ENCODE results near the gene GAST. TPM values are rescaled to one million over a fixed set of nuclear protein-coding genes. Genes with fewer than 3 reads are reported as not detected.

The GAST gene
- total RNA-seq, 1 experiment from 2014 or later: not detected

- peaks cover 100% of the 10 kb centered on the region for H3K36me3 Mint-ChIP-seq (ENCODE audit: insufficient read depth, unreplicated experiment)
Measured at GRCh38 chr17:41762391-41762790, 50.3 kb downstream of the GAST start.

DNA sequence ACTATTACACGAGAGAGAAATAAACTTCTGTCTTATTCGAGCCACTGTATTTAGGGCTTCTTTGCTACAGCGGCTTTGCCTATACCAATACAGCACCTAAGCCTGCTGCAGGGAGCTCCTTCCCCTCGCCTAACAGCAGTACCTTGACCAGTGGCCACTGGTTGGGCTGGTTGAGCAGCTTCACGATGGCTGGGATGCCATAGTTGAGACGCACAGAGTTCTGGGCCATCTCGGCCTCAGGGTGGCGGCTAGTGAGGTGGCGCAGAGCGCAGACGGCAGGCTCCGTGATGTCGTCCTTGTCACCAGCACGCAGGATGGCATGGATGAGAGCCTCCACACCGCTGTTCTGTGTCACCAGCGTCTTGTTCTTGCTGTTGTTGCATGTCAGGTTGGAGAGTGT lies 50.7 kb downstream of the GAST start:
- intact Hi-C loops (cut with micrococcal nuclease; ENCODE audit: unreplicated experiment): no loop called here
- no peak for TF ChIP-seq CTCF (IDR thresholded peaks at IDR 0.05; ENCODE audit: unreplicated experiment)
- CTCF ChIA-PET: interaction anchor here (0.8 to 1.1 kb wide), 3 partner anchors 15 to 24 kb away, joined by 3 to 6 read pairs (median 4); partner anchors contain the start of gene JUP
- BruUV-seq (replicated peaks): no TSS peak
- no peak for DNase-seq
- no peak overlapping the region for H3K4me3 Mint-ChIP-seq (ENCODE audit: low read depth, unreplicated experiment)
- peaks cover 100% of the 10 kb centered on the region for H3K36me3 Mint-ChIP-seq (ENCODE audit: insufficient read depth, unreplicated experiment)
- H3K9me3 Mint-ChIP-seq (ENCODE audit: low read depth, unreplicated experiment): no peaks in the 10 kb centered on the region
- H3K27me3 Mint-ChIP-seq (ENCODE audit: unreplicated experiment): no peaks in the 10 kb centered on the region
- peaks cover 6% of the 10 kb centered on the region for H3K4me1 Mint-ChIP-seq (ENCODE audit: low read depth, unreplicated experiment)
- H3K27ac Mint-ChIP-seq (ENCODE audit: unreplicated experiment): peak overlapping the region; percentile 16

More at GRCh38 chr17:41762391-41762790, 50.3 kb downstream of the GAST start:
- intact Hi-C loops (cut with micrococcal nuclease; ENCODE audit: unreplicated experiment): no loop called here
- no peaks in the 10 kb centered on the region for H3K27me3 Mint-ChIP-seq (ENCODE audit: unreplicated experiment)
- H3K4me3 Mint-ChIP-seq (ENCODE audit: low read depth, unreplicated experiment): no peak overlapping the region
- CTCF ChIA-PET: interaction anchor here (0.7 to 1.1 kb wide), 4 partner anchors 15 to 24 kb away, joined by 3 to 6 read pairs (median 4); partner anchors contain the start of gene JUP
- TF ChIP-seq CTCF (IDR thresholded peaks at IDR 0.05; ENCODE audit: unreplicated experiment): no peak
- peaks cover 2% of the 10 kb centered on the region for H3K4me1 Mint-ChIP-seq (ENCODE audit: low read depth, unreplicated experiment)
- DNase-seq: no peak
- BruUV-seq (replicated peaks): no TSS peak
- H3K27ac Mint-ChIP-seq (ENCODE audit: unreplicated experiment): peak overlapping the region; percentile 16
- H3K9me3 Mint-ChIP-seq (ENCODE audit: low read depth, unreplicated experiment): no peaks in the 10 kb centered on the region

DNA sequence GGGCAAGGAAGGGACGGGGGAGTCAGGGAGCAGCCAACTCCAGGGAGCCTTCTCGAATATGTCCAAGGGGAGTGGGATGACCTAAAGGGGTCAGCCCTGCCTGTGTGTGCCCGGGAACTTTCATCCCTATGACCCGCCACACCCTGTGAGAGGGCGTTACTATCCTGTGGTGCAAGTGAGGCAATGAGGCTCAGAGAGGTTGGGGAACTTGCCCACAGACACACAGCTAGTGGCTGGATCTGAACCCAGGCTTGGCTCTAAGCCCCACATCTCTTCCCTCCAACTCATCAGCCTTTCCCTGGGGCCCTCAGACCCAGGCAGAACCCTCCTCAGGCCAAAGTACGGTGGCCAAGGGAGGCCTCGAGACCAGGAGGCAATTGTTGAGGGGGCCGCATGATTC lies 51.2 kb downstream of the GAST start:
- no peak for TF ChIP-seq CTCF (IDR thresholded peaks at IDR 0.05; ENCODE audit: unreplicated experiment)
- no peaks in the 10 kb centered on the region for H3K9me3 Mint-ChIP-seq (ENCODE audit: low read depth, unreplicated experiment)
- peaks cover 8% of the 10 kb centered on the region for H3K4me1 Mint-ChIP-seq (ENCODE audit: low read depth, unreplicated experiment)
- no peak for DNase-seq
- BruUV-seq (replicated peaks): no TSS peak
- H3K4me3 Mint-ChIP-seq (ENCODE audit: low read depth, unreplicated experiment): no peak overlapping the region
- H3K27me3 Mint-ChIP-seq (ENCODE audit: unreplicated experiment): no peaks in the 10 kb centered on the region
- CTCF ChIA-PET: interaction anchor here (1.6 kb wide), 1 partner anchor 23 kb away, joined by 6 read pairs; the partner anchor contains the start of gene JUP
- intact Hi-C loops (cut with micrococcal nuclease; ENCODE audit: unreplicated experiment): no loop called here
- peaks cover 100% of the 10 kb centered on the region for H3K36me3 Mint-ChIP-seq (ENCODE audit: insufficient read depth, unreplicated experiment)
- H3K27ac Mint-ChIP-seq (ENCODE audit: unreplicated experiment): peak overlapping the region; percentile 16

Other genes with a start within 250 kb of the GAST start
- gene KRT32, start 244.9 kb upstream of the GAST start, total RNA-seq (2022): not detected in 2 replicates
- not detected in 2 replicates for gene KRT35, start 231.2 kb upstream of the GAST start, total RNA-seq (2022)
- gene KRT36, start 222.4 kb upstream of the GAST start, total RNA-seq (2022): not detected in 2 replicates
- gene KRT13, start 206.7 kb upstream of the GAST start, total RNA-seq (2022): 45.7 and 323 TPM in 2 replicates
- 83.0 and 86.8 TPM in 2 replicates for gene KRT15, start 193.4 kb upstream of the GAST start, total RNA-seq (2022)
- gene KRT19, start 184.0 kb upstream of the GAST start, total RNA-seq (2022): 2,554 and 3,048 TPM in 2 replicates
- not detected in 2 replicates for gene KRT9, start 140.3 kb upstream of the GAST start, total RNA-seq (2022)
- 3.8 and 12.2 TPM in 2 replicates for gene KRT14, start 125.4 kb upstream of the GAST start, total RNA-seq (2022)
- 3.8 and 4.2 TPM in 2 replicates for gene KRT16, start 99.6 kb upstream of the GAST start, total RNA-seq (2022)
- 472 and 593 TPM in 2 replicates for gene KRT17, start 87.8 kb upstream of the GAST start, total RNA-seq (2022)
- 807 and 937 TPM in 2 replicates for gene EIF1, start 23.4 kb upstream of the GAST start, total RNA-seq (2022)
- 0.86 and 1.2 TPM in 2 replicates for gene HAP1, start 22.3 kb downstream of the GAST start, total RNA-seq (2022)
- 695 and 705 TPM in 2 replicates for gene JUP, start 74.4 kb downstream of the GAST start, total RNA-seq (2022)
- gene P3H4, start 99.6 kb downstream of the GAST start, total RNA-seq (2022): 19.9 and 22.5 TPM in 2 replicates
- gene FKBP10, start 100.7 kb downstream of the GAST start, total RNA-seq (2022): 0.92 and 3.6 TPM in 2 replicates
- 62.0 and 65.2 TPM in 2 replicates for gene NT5C3B, start 123.9 kb downstream of the GAST start, total RNA-seq (2022)
- gene KLHL10, start 125.5 kb downstream of the GAST start, total RNA-seq (2022): not detected in 2 replicates
- 25.3 and 25.6 TPM in 2 replicates for gene KLHL11, start 153.1 kb downstream of the GAST start, total RNA-seq (2022)
- 258 and 265 TPM in 2 replicates for gene ACLY, start 206.6 kb downstream of the GAST start, total RNA-seq (2022)
- 0.73 and 2.7 TPM in 2 replicates for gene ODAD4, start 218.3 kb downstream of the GAST start, total RNA-seq (2022)